ENCODE measurements around the gene DDRGK1.

Gene DDRGK1

GRCh38 chr20:3235666-3236324, 31.3 kb upstream of the DDRGK1 start:
- H3K4me3 ChIP-seq (ENCODE audit: low read length in 2 of 2): no peak overlapping the region
- H3K9ac ChIP-seq (ENCODE audit: low read depth in 1 of 2, low read length in 2 of 2): no peak overlapping the region
- H3K27ac ChIP-seq (ENCODE audit: low read depth in 2 of 2, low read length in 2 of 2): no peak overlapping the region
- no peaks in the 10 kb centered on the region for H3K9me3 ChIP-seq (ENCODE audit: control insufficient read depth in 2 of 2, low read length in 2 of 2)
- peaks cover 35 to 46% of the 10 kb centered on the region in 2 donors for H3K27me3 ChIP-seq (ENCODE audit: control insufficient read depth in 2 of 2, insufficient read depth in 2 of 2, low read length in 2 of 2)
- no peaks in the 10 kb centered on the region for H3K36me3 ChIP-seq (ENCODE audit: control insufficient read depth in 2 of 2, insufficient read depth in 2 of 2, low read length in 2 of 2)
- H3K4me1 ChIP-seq (ENCODE audit: control insufficient read depth in 2 of 2, insufficient read depth in 2 of 2, low read length in 2 of 2): peaks cover 10 to 11% of the 10 kb centered on the region in 2 donors

- Histone ChIP-seq H3K4me3 (ENCODE audit: low read length in 2 of 2) (no peak overlapping the region), H3K9me3 (ENCODE audit: control insufficient read depth in 2 of 2, low read length in 2 of 2) (no peaks in the 10 kb centered on the region), H3K27ac (ENCODE audit: low read depth in 2 of 2, low read length in 2 of 2) (no peak overlapping the region), H3K4me1 (ENCODE audit: control insufficient read depth in 2 of 2, insufficient read depth in 2 of 2, low read length in 2 of 2) (peaks cover 2 to 3% of the 10 kb centered on the region in 2 donors), H3K9ac (ENCODE audit: low read depth in 1 of 2, low read length in 2 of 2) (no peak overlapping the region), H3K36me3 (ENCODE audit: control insufficient read depth in 2 of 2, insufficient read depth in 2 of 2, low read length in 2 of 2) (no peaks in the 10 kb centered on the region), H3K27me3 (ENCODE audit: control insufficient read depth in 2 of 2, insufficient read depth in 2 of 2, low read length in 2 of 2) (peaks cover 21 to 30% of the 10 kb centered on the region in 2 donors)
These were observed 29.6 kb upstream of the DDRGK1 start for GRCh38 chr20:3233991-3234498.

- Histone ChIP-seq H3K36me3 (ENCODE audit: control insufficient read depth in 2 of 2, insufficient read depth in 2 of 2, low read length in 2 of 2) (no peaks in the 10 kb centered on the region), H3K27me3 (ENCODE audit: control insufficient read depth in 2 of 2, insufficient read depth in 2 of 2, low read length in 2 of 2) (peaks cover 21 to 27% of the 10 kb centered on the region in 2 donors), H3K4me1 (ENCODE audit: control insufficient read depth in 2 of 2, insufficient read depth in 2 of 2, low read length in 2 of 2) (peaks cover 2 to 3% of the 10 kb centered on the region in 2 donors), H3K4me3 (ENCODE audit: low read length in 2 of 2) (no peak overlapping the region), H3K27ac (ENCODE audit: low read depth in 2 of 2, low read length in 2 of 2) (no peak overlapping the region), H3K9ac (ENCODE audit: low read depth in 1 of 2, low read length in 2 of 2) (no peak overlapping the region), H3K9me3 (ENCODE audit: control insufficient read depth in 2 of 2, low read length in 2 of 2) (no peaks in the 10 kb centered on the region)
These were observed 28.9 kb upstream of the DDRGK1 start for GRCh38 chr20:3233131-3233990.

- Histone ChIP-seq H3K9ac (ENCODE audit: low read depth in 1 of 2, low read length in 2 of 2) (no peak overlapping the region), H3K9me3 (ENCODE audit: control insufficient read depth in 2 of 2, low read length in 2 of 2) (no peaks in the 10 kb centered on the region), H3K36me3 (ENCODE audit: control insufficient read depth in 2 of 2, insufficient read depth in 2 of 2, low read length in 2 of 2) (no peaks in the 10 kb centered on the region), H3K4me1 (ENCODE audit: control insufficient read depth in 2 of 2, insufficient read depth in 2 of 2, low read length in 2 of 2) (no peaks in the 10 kb centered on the region), H3K27ac (ENCODE audit: low read depth in 2 of 2, low read length in 2 of 2) (no peak overlapping the region), H3K27me3 (ENCODE audit: control insufficient read depth in 2 of 2, insufficient read depth in 2 of 2, low read length in 2 of 2) (peaks cover 10 to 14% of the 10 kb centered on the region in 2 donors), H3K4me3 (ENCODE audit: low read length in 2 of 2) (no peak overlapping the region)
These were observed 27.6 kb upstream of the DDRGK1 start for GRCh38 chr20:3231889-3232588.

GRCh38 chr20:3231116-3231515, 26.6 kb upstream of the DDRGK1 start:
- Histone ChIP-seq H3K4me3 (ENCODE audit: low read length in 2 of 2) (no peak overlapping the region), H3K9me3 (ENCODE audit: control insufficient read depth in 2 of 2, low read length in 2 of 2) (no peaks in the 10 kb centered on the region), H3K9ac (ENCODE audit: low read depth in 1 of 2, low read length in 2 of 2) (no peak overlapping the region), H3K36me3 (ENCODE audit: control insufficient read depth in 2 of 2, insufficient read depth in 2 of 2, low read length in 2 of 2) (no peaks in the 10 kb centered on the region), H3K27ac (ENCODE audit: low read depth in 2 of 2, low read length in 2 of 2) (no peak overlapping the region), H3K4me1 (ENCODE audit: control insufficient read depth in 2 of 2, insufficient read depth in 2 of 2, low read length in 2 of 2) (no peaks in the 10 kb centered on the region), H3K27me3 (ENCODE audit: control insufficient read depth in 2 of 2, insufficient read depth in 2 of 2, low read length in 2 of 2) (peaks cover 5 to 7% of the 10 kb centered on the region in 2 donors)

- Histone ChIP-seq H3K36me3 (ENCODE audit: control insufficient read depth in 2 of 2, insufficient read depth in 2 of 2, low read length in 2 of 2) (no peaks in the 10 kb centered on the region), H3K9me3 (ENCODE audit: control insufficient read depth in 2 of 2, low read length in 2 of 2) (no peaks in the 10 kb centered on the region), H3K27ac (ENCODE audit: low read depth in 2 of 2, low read length in 2 of 2) (no peak overlapping the region), H3K9ac (ENCODE audit: low read depth in 1 of 2, low read length in 2 of 2) (no peak overlapping the region), H3K4me1 (ENCODE audit: control insufficient read depth in 2 of 2, insufficient read depth in 2 of 2, low read length in 2 of 2) (peaks cover 2 to 3% of the 10 kb centered on the region in 2 donors), H3K27me3 (ENCODE audit: control insufficient read depth in 2 of 2, insufficient read depth in 2 of 2, low read length in 2 of 2) (no peaks in the 10 kb centered on the region), H3K4me3 (ENCODE audit: low read length in 2 of 2) (no peak overlapping the region)
These were observed 25.3 kb upstream of the DDRGK1 start for GRCh38 chr20:3229798-3230197.

GRCh38 chr20:3229158-3229557, 24.7 kb upstream of the DDRGK1 start:
- Histone ChIP-seq H3K9ac (ENCODE audit: low read depth in 1 of 2, low read length in 2 of 2) (no peak overlapping the region), H3K4me3 (ENCODE audit: low read length in 2 of 2) (no peak overlapping the region), H3K9me3 (ENCODE audit: control insufficient read depth in 2 of 2, low read length in 2 of 2) (no peaks in the 10 kb centered on the region), H3K27ac (ENCODE audit: low read depth in 2 of 2, low read length in 2 of 2) (no peak overlapping the region), H3K27me3 (ENCODE audit: control insufficient read depth in 2 of 2, insufficient read depth in 2 of 2, low read length in 2 of 2) (no peaks in the 10 kb centered on the region), H3K36me3 (ENCODE audit: control insufficient read depth in 2 of 2, insufficient read depth in 2 of 2, low read length in 2 of 2) (no peaks in the 10 kb centered on the region), H3K4me1 (ENCODE audit: control insufficient read depth in 2 of 2, insufficient read depth in 2 of 2, low read length in 2 of 2) (peaks cover 2 to 3% of the 10 kb centered on the region in 2 donors)

- Histone ChIP-seq H3K9ac (ENCODE audit: low read depth in 1 of 2, low read length in 2 of 2) (no peak overlapping the region), H3K27me3 (ENCODE audit: control insufficient read depth in 2 of 2, insufficient read depth in 2 of 2, low read length in 2 of 2) (no peaks in the 10 kb centered on the region), H3K4me3 (ENCODE audit: low read length in 2 of 2) (no peak overlapping the region), H3K4me1 (ENCODE audit: control insufficient read depth in 2 of 2, insufficient read depth in 2 of 2, low read length in 2 of 2) (peaks cover 2 to 3% of the 10 kb centered on the region in 2 donors), H3K9me3 (ENCODE audit: control insufficient read depth in 2 of 2, low read length in 2 of 2) (no peaks in the 10 kb centered on the region), H3K27ac (ENCODE audit: low read depth in 2 of 2, low read length in 2 of 2) (no peak overlapping the region), H3K36me3 (ENCODE audit: control insufficient read depth in 2 of 2, insufficient read depth in 2 of 2, low read length in 2 of 2) (peaks cover 0 to 4% of the 10 kb centered on the region in 2 donors)
These were observed 24.2 kb upstream of the DDRGK1 start for GRCh38 chr20:3228750-3229032.

- no peaks in the 10 kb centered on the region for H3K9me3 ChIP-seq (ENCODE audit: control insufficient read depth in 2 of 2, low read length in 2 of 2)
- H3K4me3 ChIP-seq (ENCODE audit: low read length in 2 of 2): no peak overlapping the region
- no peaks in the 10 kb centered on the region for H3K27me3 ChIP-seq (ENCODE audit: control insufficient read depth in 2 of 2, insufficient read depth in 2 of 2, low read length in 2 of 2)
- H3K36me3 ChIP-seq (ENCODE audit: control insufficient read depth in 2 of 2, insufficient read depth in 2 of 2, low read length in 2 of 2): peaks cover 4 to 8% of the 10 kb centered on the region in 2 donors
- peaks cover 2 to 3% of the 10 kb centered on the region in 2 donors for H3K4me1 ChIP-seq (ENCODE audit: control insufficient read depth in 2 of 2, insufficient read depth in 2 of 2, low read length in 2 of 2)
- H3K27ac ChIP-seq (ENCODE audit: low read depth in 2 of 2, low read length in 2 of 2): no peak overlapping the region
- H3K9ac ChIP-seq (ENCODE audit: low read depth in 1 of 2, low read length in 2 of 2): no peak overlapping the region
These were observed 23.7 kb upstream of the DDRGK1 start for GRCh38 chr20:3227936-3228749.

Measured in mucosa of rectum (tissue), 2 donors.